GM15510 (cell line): ENCODE data around the gene MX1.

Experiments
- POLR2A ChIP-seq: IDR thresholded peaks from 3 replicates; pipeline ENCODE4 v1.6.1; 2011; ENCODE audit warnings: borderline replicate concordance; ENCODE audit not compliant: insufficient read length; ENCODE audit errors: extremely low read depth

Gene MX1

GRCh38 chr21:41399246-41399800, 26.7 kb upstream of the MX1 start:
- TF ChIP-seq POLR2A: no peak

GRCh38 chr21:41402231-41402630, 23.8 kb upstream of the MX1 start:
- no peak for TF ChIP-seq POLR2A

- TF ChIP-seq POLR2A: no peak
Observed at GRCh38 chr21:41402796-41403195, 23.2 kb upstream of the MX1 start.

GRCh38 chr21:41403331-41403730, 22.7 kb upstream of the MX1 start:
- TF ChIP-seq POLR2A: no peak

- TF ChIP-seq POLR2A: no peak
Observed at GRCh38 chr21:41403966-41404365, 22.1 kb upstream of the MX1 start.

- TF ChIP-seq POLR2A: no peak
Observed at GRCh38 chr21:41405321-41405720, 20.7 kb upstream of the MX1 start.

GRCh38 chr21:41406340-41406739, 19.7 kb upstream of the MX1 start:
- TF ChIP-seq POLR2A: no peak

- TF ChIP-seq POLR2A: no peak
Observed at GRCh38 chr21:41407541-41408460, 18.2 kb upstream of the MX1 start.

- no peak for TF ChIP-seq POLR2A
Observed at GRCh38 chr21:41410361-41410760, 15.7 kb upstream of the MX1 start.

- no peak for TF ChIP-seq POLR2A
Observed at GRCh38 chr21:41410767-41411448, 15.1 kb upstream of the MX1 start.

GRCh38 chr21:41411449-41412089, 14.5 kb upstream of the MX1 start:
- no peak for TF ChIP-seq POLR2A

GRCh38 chr21:41418393-41418792, 7.6 kb upstream of the MX1 start:
- TF ChIP-seq POLR2A: no peak

- no peak for TF ChIP-seq POLR2A
Observed at GRCh38 chr21:41418956-41419680, 6.9 kb upstream of the MX1 start.
